Measurements from ENCODE around the gene SPDEF. TPM values are rescaled to one million over a fixed set of nuclear protein-coding genes. Genes with fewer than 3 reads are reported as not detected.

SPDEF gene
- polyA plus RNA-seq, 3 donors = 0.05 TPM; not detected in 2

GRCh38 chr6:34515473-34516387 is 40.4 kb downstream of the SPDEF start:
- H3K4me3 Mint-ChIP-seq = no peak overlapping the region

More at GRCh38 chr6:34515473-34516387, 40.4 kb downstream of the SPDEF start:
- H2AFZ ChIP-seq (ENCODE audit: insufficient read depth, low read depth, low read length, poor library complexity, severe bottlenecking) = no peak overlapping the region
- no peaks in the 10 kb centered on the region for H4K20me1 ChIP-seq (ENCODE audit: insufficient read depth, low read length)
- no peaks in the 10 kb centered on the region for H3K36me3 ChIP-seq (replicated peaks in 1 of 2; ENCODE audit: control insufficient read depth in 1 of 2, insufficient read depth in 2 of 2, low read length in 2 of 2)
- no peaks in the 10 kb centered on the region for H3K4me1 ChIP-seq (ENCODE audit: control insufficient read depth in 1 of 2, insufficient read depth in 2 of 2, low read length in 2 of 2)
- no peak overlapping the region for H3K4me3 ChIP-seq (replicated peaks in 1 of 3; ENCODE audit: low read depth in 2 of 3, low read length in 3 of 3)
- Mint-ChIP-seq H3K27ac (peak overlapping the region in 1 of 7 donors; percentile 48), H3K4me1 (no peaks in the 10 kb centered on the region), H3K36me3 (no peaks in the 10 kb centered on the region), H3K9me3 (peaks cover 0 to 2% (median 0%) of the 10 kb centered on the region in 7 donors), H3K27me3 (ENCODE audit: low read depth in 3 of 3) (peaks cover 20 to 29% (median 21%) of the 10 kb centered on the region in 3 donors)
- intact Hi-C loops (cut with micrococcal nuclease) = no loop called here
- WGBS (ENCODE audit: insufficient coverage) = 90% methylated on average over 10 of the region's 13 CpGs
- no peak overlapping the region for H3K9ac ChIP-seq (ENCODE audit: insufficient read depth, low read length, poor library complexity, severe bottlenecking)
- H3K4me2 ChIP-seq (replicated peaks; ENCODE audit: extremely low read depth, low read length, poor library complexity, severe bottlenecking) = no peak overlapping the region
- no peak for DNase-seq
- H3K79me2 ChIP-seq (ENCODE audit: insufficient read depth, low read length) = no peaks in the 10 kb centered on the region
- peaks cover 0 to 9% of the 10 kb centered on the region in 2 donors for H3K27me3 ChIP-seq (ENCODE audit: control insufficient read depth in 2 of 2, insufficient read depth in 2 of 2, low read length in 2 of 2)
- H3K9me3 ChIP-seq (replicated peaks in 1 of 2; ENCODE audit: control insufficient read depth in 1 of 2, insufficient read depth in 1 of 2, low read length in 2 of 2) = no peaks in the 10 kb centered on the region
- H3K27ac ChIP-seq (ENCODE audit: low read depth in 1 of 2, low read length in 2 of 2) = no peak overlapping the region
- no peak for TF ChIP-seq CTCF (IDR thresholded peaks at IDR 0.05)

Data from CD14-positive monocyte (primary cell).